ENCODE measurements around the gene AGER.

DNA sequence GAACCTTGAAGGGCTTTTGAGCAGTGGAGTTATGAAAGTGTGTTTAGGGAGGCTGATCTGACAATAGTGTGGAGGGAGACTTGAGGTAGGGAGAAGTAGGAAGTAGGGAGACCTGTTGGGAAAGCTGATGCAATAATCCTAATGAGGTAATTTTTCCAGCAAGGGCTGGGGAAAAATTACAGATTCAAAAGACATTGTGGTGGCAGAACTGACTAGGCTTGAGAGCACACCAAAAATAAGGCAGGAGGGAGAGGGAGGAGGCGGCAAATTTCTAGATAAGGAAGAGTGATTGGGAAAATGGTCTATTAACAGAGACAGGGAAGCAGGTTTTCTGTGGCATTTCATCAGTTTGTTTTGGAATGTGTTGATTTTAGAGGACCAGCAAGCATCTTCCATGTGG, 37.8 kb downstream of the AGER start:
- TF ChIP-seq, protein P1, sequence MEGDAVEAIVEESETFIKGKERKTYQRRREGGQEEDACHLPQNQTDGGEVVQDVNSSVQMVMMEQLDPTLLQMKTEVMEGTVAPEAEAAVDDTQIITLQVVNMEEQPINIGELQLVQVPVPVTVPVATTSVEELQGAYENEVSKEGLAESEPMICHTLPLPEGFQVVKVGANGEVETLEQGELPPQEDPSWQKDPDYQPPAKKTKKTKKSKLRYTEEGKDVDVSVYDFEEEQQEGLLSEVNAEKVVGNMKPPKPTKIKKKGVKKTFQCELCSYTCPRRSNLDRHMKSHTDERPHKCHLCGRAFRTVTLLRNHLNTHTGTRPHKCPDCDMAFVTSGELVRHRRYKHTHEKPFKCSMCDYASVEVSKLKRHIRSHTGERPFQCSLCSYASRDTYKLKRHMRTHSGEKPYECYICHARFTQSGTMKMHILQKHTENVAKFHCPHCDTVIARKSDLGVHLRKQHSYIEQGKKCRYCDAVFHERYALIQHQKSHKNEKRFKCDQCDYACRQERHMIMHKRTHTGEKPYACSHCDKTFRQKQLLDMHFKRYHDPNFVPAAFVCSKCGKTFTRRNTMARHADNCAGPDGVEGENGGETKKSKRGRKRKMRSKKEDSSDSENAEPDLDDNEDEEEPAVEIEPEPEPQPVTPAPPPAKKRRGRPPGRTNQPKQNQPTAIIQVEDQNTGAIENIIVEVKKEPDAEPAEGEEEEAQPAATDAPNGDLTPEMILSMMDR (IDR thresholded peaks at IDR 0.05) = no peak
- TF ChIP-seq POLR2A (IDR thresholded peaks at IDR 0.05) = no peak

All from sigmoid colon (tissue), 3 donors.